Central memory CD8-positive, alpha-beta T cell (primary cell): ENCODE measurements around the gene BLOC1S3.
A peak's percentile ranks its signal among the peaks of the same experiment; 100 is the strongest.

Source experiments
- ATAC-seq: fragments of 150-1000 bp; cut with Tn5 transposase; replicated peaks from 2 replicates; pipeline ENCODE4 v1.10.0; 2022; ENCODE audit warnings: mild to moderate bottlenecking, moderate FRiP score, moderate number of reproducible peaks; ENCODE audit not compliant: poor library complexity, severe bottlenecking; ENCODE audit errors: extremely low read depth
- DNase-seq, 2 donors: peaks; one replicate each; pipeline ENCODE4 v3.0.0; 2021; ENCODE audit warnings: low spot score in 2 of 2
- H3K27ac Mint-ChIP-seq: one replicate; pipeline ENCODE4 v1.8.0; 2022; ENCODE audit warnings: low read depth, mild to moderate bottlenecking, moderate library complexity, mixed read lengths
- H3K27me3 Mint-ChIP-seq: one replicate; pipeline ENCODE4 v1.8.0; 2022; ENCODE audit warnings: mixed read lengths
- H3K36me3 Mint-ChIP-seq: one replicate; pipeline ENCODE4 v1.8.0; 2022; ENCODE audit warnings: mild to moderate bottlenecking, moderate library complexity, mixed read lengths; ENCODE audit not compliant: insufficient read depth
- H3K4me1 Mint-ChIP-seq: one replicate; pipeline ENCODE4 v1.8.0; 2022; ENCODE audit warnings: mixed read lengths
- H3K4me3 Mint-ChIP-seq: one replicate; pipeline ENCODE4 v1.8.0; 2022; ENCODE audit warnings: mild to moderate bottlenecking, moderate library complexity, mixed read lengths
- H3K9me3 Mint-ChIP-seq: one replicate; pipeline ENCODE4 v1.8.0; 2022; ENCODE audit warnings: mixed read lengths

BLOC1S3 gene

GRCh38 chr19:45140533-45140932, 38.1 kb upstream of the BLOC1S3 start:
- no peaks in the 10 kb centered on the region for H3K9me3 Mint-ChIP-seq
- H3K4me1 Mint-ChIP-seq: peaks cover 24% of the 10 kb centered on the region
- H3K36me3 Mint-ChIP-seq: peaks cover 7% of the 10 kb centered on the region
- H3K4me3 Mint-ChIP-seq: no peak overlapping the region
- DNase-seq (no peak), ATAC-seq (no peak)
- H3K27me3 Mint-ChIP-seq: no peaks in the 10 kb centered on the region
- H3K27ac Mint-ChIP-seq: no peak overlapping the region

- Mint-ChIP-seq H3K36me3 (peaks cover 7% of the 10 kb centered on the region), H3K27ac (no peak overlapping the region), H3K4me3 (no peak overlapping the region), H3K27me3 (no peaks in the 10 kb centered on the region), H3K4me1 (peaks cover 24% of the 10 kb centered on the region), H3K9me3 (no peaks in the 10 kb centered on the region)
- ATAC-seq (no peak), DNase-seq (no peak)
Measured at GRCh38 chr19:45141203-45141900, 37.2 kb upstream of the BLOC1S3 start.

DNA sequence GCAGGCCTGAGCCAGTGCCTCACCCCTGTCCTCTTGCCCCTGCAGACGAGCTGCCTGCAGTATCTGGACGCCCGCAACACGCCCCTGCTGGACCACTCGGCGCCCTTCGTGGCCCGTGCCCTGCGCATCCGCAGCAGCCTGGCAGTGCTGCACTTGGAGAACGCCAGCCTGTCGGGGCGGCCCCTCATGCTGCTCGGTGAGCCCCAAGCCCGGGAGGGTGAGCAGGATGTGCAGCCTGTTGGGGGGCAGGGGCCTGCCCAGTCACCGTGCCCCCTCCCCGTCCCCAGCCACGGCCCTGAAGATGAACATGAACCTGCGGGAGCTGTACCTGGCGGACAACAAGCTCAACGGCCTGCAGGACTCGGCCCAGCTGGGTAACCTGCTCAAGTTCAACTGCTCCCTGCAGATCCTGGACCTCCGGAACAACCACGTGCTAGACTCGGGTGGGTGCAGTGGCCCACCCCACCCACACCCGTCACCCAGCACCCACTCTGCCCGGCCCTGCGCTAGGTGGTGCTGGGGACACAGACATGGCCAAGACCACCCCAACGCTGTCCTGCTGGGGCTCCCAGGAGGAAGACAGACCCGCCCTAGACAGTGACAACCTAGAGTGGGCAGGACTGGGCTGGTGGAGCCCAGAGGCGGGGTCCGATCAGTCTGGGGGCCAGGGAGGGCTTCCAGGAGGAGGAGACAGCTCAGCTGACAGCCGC, 36.4 kb upstream of the BLOC1S3 start:
- Mint-ChIP-seq H3K27ac (peak overlapping the region; percentile 53), H3K4me1 (peaks cover 19% of the 10 kb centered on the region), H3K27me3 (no peaks in the 10 kb centered on the region)

GRCh38 chr19:45142726-45143110, 35.9 kb upstream of the BLOC1S3 start:
- Mint-ChIP-seq H3K27me3 (no peaks in the 10 kb centered on the region), H3K4me3 (no peak overlapping the region), H3K4me1 (peaks cover 14% of the 10 kb centered on the region), H3K27ac (peak overlapping the region; percentile 53), H3K9me3 (no peaks in the 10 kb centered on the region), H3K36me3 (peaks cover 9% of the 10 kb centered on the region)
- ATAC-seq (no peak), DNase-seq (no peak)

More for the DNA sequence above, 36.4 kb upstream of the BLOC1S3 start:
- DNase-seq (no peak), ATAC-seq (no peak)
- H3K36me3 Mint-ChIP-seq: peaks cover 8% of the 10 kb centered on the region
- no peak overlapping the region for H3K4me3 Mint-ChIP-seq
- no peaks in the 10 kb centered on the region for H3K9me3 Mint-ChIP-seq

DNA sequence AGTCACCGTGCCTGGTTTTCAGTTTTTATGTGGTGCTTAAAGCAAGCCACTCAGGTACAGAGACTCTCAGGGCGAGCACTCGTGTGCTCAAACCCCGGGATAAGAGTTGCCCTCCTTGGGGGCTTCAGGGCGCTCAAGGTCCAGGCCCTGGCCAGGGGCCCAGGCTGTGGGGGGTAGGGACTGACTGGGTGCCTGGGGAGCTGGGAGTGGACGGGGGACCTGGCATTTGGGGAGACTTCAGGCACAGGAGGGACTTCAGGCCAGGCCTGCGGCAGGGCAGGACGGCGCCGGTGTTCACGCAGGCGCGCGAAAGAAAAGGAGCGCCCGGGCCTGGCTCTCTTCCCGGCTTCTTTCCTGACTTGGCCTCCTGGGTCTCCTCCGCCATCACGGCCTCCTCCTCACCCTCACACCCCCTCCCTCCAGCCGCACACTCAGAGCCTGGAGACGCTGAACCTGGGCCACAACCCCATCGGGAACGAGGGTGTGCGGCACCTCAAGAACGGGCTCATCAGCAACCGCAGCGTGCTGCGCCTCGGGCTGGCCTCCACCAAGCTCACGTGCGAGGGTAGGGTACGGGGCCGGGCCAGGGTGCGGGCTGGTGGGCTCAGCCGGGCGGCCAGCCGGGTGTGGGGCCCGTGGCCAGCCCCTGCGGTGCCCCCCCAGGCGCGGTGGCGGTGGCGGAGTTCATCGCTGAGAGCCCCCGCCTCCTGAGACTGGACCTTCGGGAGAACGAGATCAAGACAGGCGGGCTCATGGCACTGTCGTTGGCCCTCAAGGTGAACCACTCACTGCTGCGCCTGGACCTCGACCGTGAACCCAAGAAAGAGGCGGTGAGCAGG, 33.9 kb upstream of the BLOC1S3 start:
- no peak overlapping the region for H3K27ac Mint-ChIP-seq
- peaks cover 15% of the 10 kb centered on the region for H3K4me1 Mint-ChIP-seq
- no peak for ATAC-seq

GRCh38 chr19:45145270-45146189, 33.1 kb upstream of the BLOC1S3 start:
- H3K27ac Mint-ChIP-seq: no peak overlapping the region
- H3K36me3 Mint-ChIP-seq: peaks cover 6% of the 10 kb centered on the region
- H3K27me3 Mint-ChIP-seq: no peaks in the 10 kb centered on the region
- no peak for ATAC-seq
- H3K9me3 Mint-ChIP-seq: no peaks in the 10 kb centered on the region
- H3K4me3 Mint-ChIP-seq: no peak overlapping the region
- DNase-seq: no peak
- peaks cover 16% of the 10 kb centered on the region for H3K4me1 Mint-ChIP-seq

More for the DNA sequence above, 33.9 kb upstream of the BLOC1S3 start:
- Mint-ChIP-seq H3K27me3 (no peaks in the 10 kb centered on the region), H3K4me3 (no peak overlapping the region), H3K9me3 (no peaks in the 10 kb centered on the region), H3K36me3 (peaks cover 9% of the 10 kb centered on the region)
- DNase-seq: no peak

DNA sequence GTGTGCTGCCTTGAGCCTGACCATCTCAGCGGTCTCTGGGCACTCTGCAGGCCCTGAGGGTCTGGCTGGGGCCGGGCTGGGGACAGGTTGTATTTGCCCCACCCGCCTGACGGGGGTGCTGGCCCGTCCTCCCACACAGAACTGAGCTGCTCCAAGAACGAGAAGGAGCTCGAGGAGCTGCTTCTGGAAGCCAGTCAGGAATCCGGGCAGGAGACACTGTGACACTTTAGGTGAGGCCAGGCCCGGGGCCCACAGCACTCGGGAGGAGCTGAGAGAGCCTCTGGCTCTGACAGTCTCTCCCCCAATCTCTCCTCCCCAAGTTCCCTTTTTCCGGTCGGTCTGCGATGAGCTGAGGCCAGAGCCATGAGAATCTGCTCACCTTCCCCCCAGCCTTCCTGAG, 32.3 kb upstream of the BLOC1S3 start:
- H3K9me3 Mint-ChIP-seq: no peaks in the 10 kb centered on the region
- ATAC-seq: no peak
- H3K27me3 Mint-ChIP-seq: no peaks in the 10 kb centered on the region
- DNase-seq: no peak
- peaks cover 5% of the 10 kb centered on the region for H3K36me3 Mint-ChIP-seq
- no peak overlapping the region for H3K4me3 Mint-ChIP-seq
- no peak overlapping the region for H3K27ac Mint-ChIP-seq
- peaks cover 18% of the 10 kb centered on the region for H3K4me1 Mint-ChIP-seq

- Mint-ChIP-seq H3K27ac (no peak overlapping the region), H3K4me3 (no peak overlapping the region), H3K4me1 (peaks cover 23% of the 10 kb centered on the region), H3K36me3 (peaks cover 7% of the 10 kb centered on the region), H3K27me3 (no peaks in the 10 kb centered on the region), H3K9me3 (no peaks in the 10 kb centered on the region)
- ATAC-seq (no peak), DNase-seq (no peak)
Measured at GRCh38 chr19:45146741-45147205, 31.8 kb upstream of the BLOC1S3 start.

DNA sequence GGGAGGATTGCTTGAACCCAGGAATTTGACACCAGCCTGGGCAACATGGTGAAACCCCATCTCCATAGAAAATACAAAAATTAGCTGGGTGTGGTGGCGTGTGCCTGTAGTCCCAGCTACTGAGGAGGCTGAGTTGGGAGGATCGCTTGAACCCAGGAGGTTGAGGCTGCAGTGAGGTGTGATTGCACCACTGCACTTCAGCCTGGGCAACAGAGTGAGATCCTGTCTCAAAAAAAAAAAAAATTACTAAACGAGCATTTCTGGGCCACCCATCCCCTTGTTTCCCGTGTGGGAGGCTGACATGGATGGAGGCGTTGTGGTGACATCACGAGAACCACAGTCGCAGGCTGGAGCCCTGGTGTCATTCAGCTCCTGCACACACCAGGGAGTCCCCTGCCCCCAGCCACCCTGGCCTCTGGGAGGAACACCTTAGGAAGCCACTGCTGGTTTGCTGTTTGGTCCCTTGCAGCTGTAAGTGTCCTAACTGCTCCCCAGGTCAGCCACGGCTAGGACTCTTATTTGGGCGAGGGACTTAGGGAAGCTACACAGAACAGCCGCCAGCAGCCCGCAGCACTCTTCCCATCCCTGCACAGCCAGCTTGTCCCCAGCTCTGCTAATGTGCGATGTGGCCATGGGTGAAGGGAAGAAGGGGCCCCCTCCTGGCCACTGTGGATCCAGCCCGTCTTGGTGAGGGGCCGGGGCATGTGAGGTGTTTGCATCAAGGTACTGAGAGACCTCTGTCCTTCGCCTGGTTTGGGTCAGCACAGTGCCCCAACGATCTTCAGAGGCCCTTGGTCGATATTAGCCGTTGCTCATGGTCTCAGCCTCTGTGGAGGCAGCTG, 30.5 kb upstream of the BLOC1S3 start:
- DNase-seq: no peak
- no peaks in the 10 kb centered on the region for H3K9me3 Mint-ChIP-seq
- H3K27me3 Mint-ChIP-seq: no peaks in the 10 kb centered on the region
- peaks cover 24% of the 10 kb centered on the region for H3K4me1 Mint-ChIP-seq
- ATAC-seq: no peak
- H3K36me3 Mint-ChIP-seq: peaks cover 8% of the 10 kb centered on the region
- H3K27ac Mint-ChIP-seq: no peak overlapping the region
- H3K4me3 Mint-ChIP-seq: no peak overlapping the region

- H3K4me3 Mint-ChIP-seq: no peak overlapping the region
- peaks cover 7% of the 10 kb centered on the region for H3K27me3 Mint-ChIP-seq
- ATAC-seq (no peak), DNase-seq (no peak)
- peaks cover 30% of the 10 kb centered on the region for H3K4me1 Mint-ChIP-seq
- H3K36me3 Mint-ChIP-seq: peaks cover 10% of the 10 kb centered on the region
- no peak overlapping the region for H3K27ac Mint-ChIP-seq
- H3K9me3 Mint-ChIP-seq: no peaks in the 10 kb centered on the region
Measured at GRCh38 chr19:45149129-45149528, 29.5 kb upstream of the BLOC1S3 start.

DNA sequence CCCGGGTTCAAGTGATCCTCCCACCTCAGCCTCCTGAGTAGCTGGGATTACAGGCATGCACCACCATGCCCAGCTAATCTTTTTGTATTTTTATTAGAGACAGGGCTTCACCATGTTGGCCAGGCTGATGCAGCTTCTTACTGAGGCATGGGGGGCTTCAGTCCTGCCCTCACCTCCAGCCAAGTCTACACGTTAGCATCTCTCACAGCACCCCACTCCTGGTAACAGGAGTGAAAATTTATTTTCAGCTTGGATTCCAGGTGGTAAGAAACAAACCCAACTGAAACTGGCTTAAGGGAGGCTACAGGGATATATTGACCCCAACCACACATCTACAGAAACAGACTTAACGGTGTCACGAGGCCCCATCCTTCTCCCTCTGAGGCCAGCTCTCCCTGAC, 28.4 kb upstream of the BLOC1S3 start:
- no peak for DNase-seq
- Mint-ChIP-seq H3K4me1 (peaks cover 34% of the 10 kb centered on the region), H3K36me3 (peaks cover 10% of the 10 kb centered on the region), H3K9me3 (no peaks in the 10 kb centered on the region), H3K27me3 (peaks cover 10% of the 10 kb centered on the region), H3K27ac (no peak overlapping the region), H3K4me3 (no peak overlapping the region)
- ATAC-seq: no peak
